MM.1S (cell line): ENCODE measurements around the gene KLHDC7A.

ENCODE experiments used
- DNase-seq: peaks from one replicate; pipeline ENCODE4 v3.0.0-alpha.2; 2015
- H2AFZ ChIP-seq: fragments of 300-600 bp; sonication (generic); 2 replicates; pipeline ENCODE4 v1.6.0; 2016; ENCODE audit warnings: antibody characterized with exemption, low read length
- H3F3A ChIP-seq: fragments of 300-600 bp; sonication (generic); 2 replicates; pipeline ENCODE4 v1.6.1; 2016; ENCODE audit warnings: mild to moderate bottlenecking, antibody characterized with exemption, low read length, moderate library complexity, mixed read lengths; ENCODE audit not compliant: insufficient read depth
- H3K27ac ChIP-seq: fragments of 300-600 bp; sonication (generic); 2 replicates; pipeline ENCODE4 v1.5.1; 2016; ENCODE audit warnings: mild to moderate bottlenecking, low read length
- H3K27me3 ChIP-seq: fragments of 300-600 bp; sonication (generic); replicated peaks from 2 replicates; pipeline ENCODE4 v1.6.0; 2016; ENCODE audit warnings: low read length; ENCODE audit not compliant: insufficient read depth
- H3K36me3 ChIP-seq: fragments of 300-600 bp; sonication (generic); replicated peaks from 2 replicates; pipeline ENCODE4 v1.6.1; 2016; ENCODE audit warnings: mild to moderate bottlenecking, low read length, mixed read lengths; ENCODE audit not compliant: insufficient read depth
- H3K4me1 ChIP-seq: fragments of 300-600 bp; sonication (generic); 2 replicates; pipeline ENCODE4 v1.6.1; 2016; ENCODE audit warnings: low read length, mixed read lengths
- H3K4me2 ChIP-seq: fragments of 300-600 bp; sonication (generic); 2 replicates; pipeline ENCODE4 v1.6.0; 2016; ENCODE audit warnings: low read depth, low read length
- H3K4me3 ChIP-seq: fragments of 300-600 bp; sonication (generic); 2 replicates; pipeline ENCODE4 v1.5.1; 2016; ENCODE audit warnings: low read length, mixed read lengths
- H3K79me2 ChIP-seq: fragments of 300-600 bp; sonication (generic); 2 replicates; pipeline ENCODE4 v1.6.1; 2016; ENCODE audit warnings: mixed run types, low read length, mixed read lengths
- H3K9ac ChIP-seq: fragments of 300-600 bp; sonication (generic); 2 replicates; pipeline ENCODE4 v1.6.1; 2016; ENCODE audit warnings: low read length, mixed read lengths
- H3K9me2 ChIP-seq: fragments of 300-600 bp; sonication (generic); replicated peaks from 2 replicates; pipeline ENCODE4 v1.6.1; 2016; ENCODE audit warnings: mild to moderate bottlenecking, low read length, mixed read lengths; ENCODE audit not compliant: insufficient read depth
- H3K9me3 ChIP-seq: fragments of 300-600 bp; sonication (generic); replicated peaks from 2 replicates; pipeline ENCODE4 v1.6.1; 2016; ENCODE audit warnings: mild to moderate bottlenecking, low read length, mixed read lengths; ENCODE audit not compliant: insufficient read depth
- H4K20me1 ChIP-seq: fragments of 300-600 bp; sonication (generic); 2 replicates; pipeline ENCODE4 v1.6.1; 2016; ENCODE audit warnings: mild to moderate bottlenecking, low read length, moderate library complexity, mixed read lengths; ENCODE audit not compliant: insufficient read depth
- CTCF ChIP-seq: fragments of 300-600 bp; sonication (generic); IDR thresholded peaks from 2 replicates; pipeline ENCODE4 v1.5.1; 2016; ENCODE audit warnings: antibody characterized with exemption, low read length, mixed read lengths
- EZH2 ChIP-seq: fragments of 300-600 bp; sonication (generic); optimal IDR thresholded peaks from 2 replicates; pipeline ENCODE3; 2017; ENCODE audit warnings: low read depth, mild to moderate bottlenecking, antibody characterized with exemption, low read length, mixed read lengths
- EZH2phosphoT487 ChIP-seq: fragments of 300-600 bp; sonication (generic); IDR thresholded peaks from 2 replicates; pipeline ENCODE4 v1.6.1; 2018; ENCODE audit warnings: antibody characterized with exemption, low read length

Gene KLHDC7A

GRCh38 chr1:18479454-18479853 is 1.3 kb upstream of the KLHDC7A start:
- Histone ChIP-seq H3K9me2 (no peaks in the 10 kb centered on the region), H3K27ac (no peak overlapping the region), H3K9ac (no peak overlapping the region), H3K4me2 (peak overlapping the region; percentile 5; the same call in 1 of the 2 replicates), H3K9me3 (no peaks in the 10 kb centered on the region), H3K79me2 (no peaks in the 10 kb centered on the region), H2AFZ (no peak overlapping the region), H3K27me3 (peaks cover 90% of the 10 kb centered on the region), H4K20me1 (no peaks in the 10 kb centered on the region), H3K4me1 (no peaks in the 10 kb centered on the region), H3K36me3 (no peaks in the 10 kb centered on the region), H3K4me3 (no peak overlapping the region), H3F3A (no peaks in the 10 kb centered on the region)
- TF ChIP-seq CTCF (no peak), EZH2 (no peak), EZH2phosphoT487 (no peak)
- peak; percentile 25 for DNase-seq

DNA sequence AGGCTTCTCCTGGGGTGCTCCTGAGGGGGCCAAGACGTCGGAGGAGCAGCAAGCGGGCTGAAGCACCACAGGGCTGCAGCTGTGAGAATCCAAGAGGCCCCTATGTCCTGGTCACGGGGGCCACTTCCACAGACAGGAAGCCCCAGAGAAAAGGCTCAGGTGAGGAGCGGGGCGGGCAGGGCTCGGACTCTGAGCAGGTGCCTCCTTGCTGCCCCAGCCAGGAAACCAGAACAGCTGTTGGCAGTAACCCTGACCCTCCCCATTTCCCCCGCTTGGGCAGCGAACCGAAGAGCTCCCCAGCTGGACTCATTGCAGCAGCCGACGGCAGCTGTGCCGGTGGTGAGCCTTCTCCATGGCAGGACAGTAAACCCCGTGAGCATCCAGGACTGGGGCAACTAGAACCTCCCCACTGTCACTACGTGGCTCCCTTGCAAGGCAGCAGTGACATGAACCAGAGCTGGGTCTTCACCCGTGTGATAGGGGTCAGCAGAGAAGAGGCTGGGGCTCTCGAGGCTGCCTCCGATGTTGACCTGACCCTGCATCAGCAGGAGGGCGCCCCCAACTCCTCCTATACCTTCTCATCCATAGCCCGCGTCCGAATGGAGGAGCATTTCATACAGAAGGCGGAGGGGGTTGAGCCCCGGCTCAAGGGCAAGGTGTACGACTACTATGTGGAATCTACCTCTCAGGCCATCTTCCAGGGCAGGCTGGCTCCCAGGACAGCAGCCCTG is 625 bp downstream of the KLHDC7A start:
- no peaks in the 10 kb centered on the region for H3K9me2 ChIP-seq
- no peaks in the 10 kb centered on the region for H3K36me3 ChIP-seq
- no peak overlapping the region for H2AFZ ChIP-seq
- no peak overlapping the region for H3K9ac ChIP-seq
- H3K4me2 ChIP-seq: no peak overlapping the region
- H3K27me3 ChIP-seq: peaks cover 89% of the 10 kb centered on the region
- H3F3A ChIP-seq: no peaks in the 10 kb centered on the region
- H3K27ac ChIP-seq: no peak overlapping the region
- H3K9me3 ChIP-seq: no peaks in the 10 kb centered on the region
- no peak for DNase-seq
- no peaks in the 10 kb centered on the region for H3K79me2 ChIP-seq
- no peak for TF ChIP-seq EZH2
- TF ChIP-seq EZH2phosphoT487: no peak
- TF ChIP-seq CTCF: no peak
- H3K4me1 ChIP-seq: no peaks in the 10 kb centered on the region
- no peak overlapping the region for H3K4me3 ChIP-seq
- H4K20me1 ChIP-seq: no peaks in the 10 kb centered on the region

- no peaks in the 10 kb centered on the region for H3K9me3 ChIP-seq
- H3K27ac ChIP-seq: no peak overlapping the region
- H3K9me2 ChIP-seq: no peaks in the 10 kb centered on the region
- H3K9ac ChIP-seq: no peak overlapping the region
- DNase-seq: no peak
- TF ChIP-seq EZH2: no peak
- TF ChIP-seq CTCF: no peak
- TF ChIP-seq EZH2phosphoT487: no peak
- H3K4me2 ChIP-seq: no peak overlapping the region
- no peak overlapping the region for H2AFZ ChIP-seq
- H3F3A ChIP-seq: no peaks in the 10 kb centered on the region
- H3K36me3 ChIP-seq: no peaks in the 10 kb centered on the region
- H3K4me3 ChIP-seq: no peak overlapping the region
- no peaks in the 10 kb centered on the region for H3K4me1 ChIP-seq
- H3K27me3 ChIP-seq: peaks cover 89% of the 10 kb centered on the region
- H3K79me2 ChIP-seq: no peaks in the 10 kb centered on the region
- no peaks in the 10 kb centered on the region for H4K20me1 ChIP-seq
These were observed 1.4 kb downstream of the KLHDC7A start for GRCh38 chr1:18481921-18482701.
